Neural cell (in vitro differentiated cells): ENCODE measurements around the gene CEACAM5. TPM values are rescaled to one million over a fixed set of nuclear protein-coding genes. Genes with fewer than 3 reads are reported as not detected.

Source experiments
- H2AFZ ChIP-seq: fragments of 200-600, 300-800 bp; sonication (generic), shearing (Covaris generic); 2 replicates; pipeline ENCODE4 v1.6.0; 2014; ENCODE audit warnings: low read depth, mild to moderate bottlenecking, antibody characterized with exemption, low read length, moderate library complexity
- H3F3A ChIP-seq: fragments of 200-600 bp; shearing (Covaris generic); 2 replicates; pipeline ENCODE4 v1.6.1; 2016; ENCODE audit warnings: mild to moderate bottlenecking, moderate library complexity, mixed read lengths, antibody characterized with exemption, low read length; ENCODE audit not compliant: insufficient read depth, poor library complexity, severe bottlenecking
- H3K27ac ChIP-seq: fragments of 200-600, 300-800 bp; sonication (generic), shearing (Covaris generic); 2 replicates; pipeline ENCODE4 v1.5.1; 2014; ENCODE audit warnings: mild to moderate bottlenecking, low read length, moderate library complexity
- H3K27me3 ChIP-seq: fragments of 300-800, 200-600 bp; sonication (generic), shearing (Covaris generic); 2 replicates; pipeline ENCODE4 v1.6.0; 2014; ENCODE audit warnings: mild to moderate bottlenecking, low read depth, low read length, moderate library complexity; ENCODE audit not compliant: insufficient read depth
- H3K36me3 ChIP-seq: fragments of 300-800, 200-600 bp; sonication (generic), shearing (Covaris generic); 2 replicates; pipeline ENCODE4 v1.5.1; 2014; ENCODE audit warnings: mild to moderate bottlenecking, antibody characterized with exemption, low read length, moderate library complexity; ENCODE audit not compliant: insufficient read depth
- H3K4me2 ChIP-seq: fragments of 300-800, 200-600 bp; sonication (generic), shearing (Covaris generic); 2 replicates; pipeline ENCODE4 v1.6.0; 2014; ENCODE audit warnings: mild to moderate bottlenecking, low read length
- H3K4me3 ChIP-seq: fragments of 300-800, 200-600 bp; sonication (generic), shearing (Covaris generic); 2 replicates; pipeline ENCODE4 v1.5.1; 2014; ENCODE audit warnings: mild to moderate bottlenecking, low read length, moderate library complexity
- H3K79me2 ChIP-seq: fragments of 200-600 bp; shearing (Covaris generic); replicated peaks from 2 replicates; pipeline ENCODE4 v1.6.0; 2014; ENCODE audit warnings: mild to moderate bottlenecking, low read length, moderate library complexity; ENCODE audit not compliant: insufficient read depth
- H3K9ac ChIP-seq: fragments of 300-800, 200-600 bp; sonication (generic), shearing (Covaris generic); 2 replicates; pipeline ENCODE4 v1.6.1; 2016; ENCODE audit warnings: mild to moderate bottlenecking, low read length, mixed read lengths
- H3K9me2 ChIP-seq: fragments of 200-600 bp; shearing (Covaris generic); 2 replicates; pipeline ENCODE4 v1.6.1; 2016; ENCODE audit warnings: mild to moderate bottlenecking, low read length, mixed read lengths; ENCODE audit not compliant: insufficient read depth
- H3K9me3 ChIP-seq: fragments of 200-600, 300-800 bp; sonication (generic), shearing (Covaris generic); 2 replicates; pipeline ENCODE4 v1.6.1; 2016; ENCODE audit warnings: mild to moderate bottlenecking, mixed run types, low read length, moderate library complexity, mixed read lengths
- H4K20me1 ChIP-seq: fragments of 200-600 bp; shearing (Covaris generic); 2 replicates; pipeline ENCODE4 v1.6.1; 2016; ENCODE audit warnings: mild to moderate bottlenecking, mixed run types; ENCODE audit not compliant: insufficient read depth
- EP300 ChIP-seq: fragments of 450-650 bp; conservative IDR thresholded peaks from 2 replicates; pipeline ENCODE4 v1.6.1; 2014; ENCODE audit warnings: antibody characterized with exemption, mild to moderate bottlenecking, moderate library complexity; ENCODE audit not compliant: poor library complexity, severe bottlenecking
- EZH2 ChIP-seq: fragments of 200-600, 300-800 bp; shearing (Covaris generic), sonication (generic); IDR thresholded peaks from 2 replicates; pipeline ENCODE4 v1.6.1; 2014; ENCODE audit warnings: antibody characterized with exemption, low read length, borderline replicate concordance, mild to moderate bottlenecking; ENCODE audit not compliant: insufficient read depth, poor library complexity, severe bottlenecking
- MXI1 ChIP-seq: fragments of 450-650 bp; conservative IDR thresholded peaks from 2 replicates; pipeline ENCODE4 v1.6.1; 2014; ENCODE audit warnings: antibody characterized with exemption, mild to moderate bottlenecking; ENCODE audit not compliant: poor library complexity, severe bottlenecking
- POLR2AphosphoS5 ChIP-seq: IDR thresholded peaks from 2 replicates; pipeline ENCODE4 v1.6.1; 2012
- RAD21 ChIP-seq: fragments of 450-650 bp; conservative IDR thresholded peaks from 2 replicates; pipeline ENCODE4 v1.6.1; 2014; ENCODE audit warnings: antibody characterized with exemption, mild to moderate bottlenecking, moderate library complexity
- SMC3 ChIP-seq: fragments of 450-650 bp; conservative IDR thresholded peaks from 2 replicates; pipeline ENCODE4 v1.6.1; 2014; ENCODE audit warnings: antibody characterized with exemption, mild to moderate bottlenecking, moderate library complexity; ENCODE audit not compliant: poor library complexity
- TAF1 ChIP-seq: IDR thresholded peaks from 2 replicates; pipeline ENCODE4 v1.6.1; 2012; ENCODE audit warnings: low read depth
- polyA plus RNA-seq: library from polyadenylated mRNA; depleted of rRNA; stranded (reverse); fragments of >200 nt; gene quantifications from 2 replicates; pipeline ENCODE4 v1.2.3, GENCODE V29; 2014
- TF ChIP-seq, protein P1 (sequence below): IDR thresholded peaks from 2 replicates; pipeline ENCODE4 v1.6.1; 2012; ENCODE audit warnings: borderline replicate concordance
- TF ChIP-seq, protein P2 (sequence below): fragments of 450-650 bp; IDR thresholded peaks from 2 replicates; pipeline ENCODE4 v1.5.1; 2014; ENCODE audit warnings: antibody characterized with exemption, mild to moderate bottlenecking, moderate library complexity; ENCODE audit not compliant: poor library complexity, severe bottlenecking

CEACAM5 gene
- polyA plus RNA-seq, 1 donor from 2014 or later = not detected

DNA sequence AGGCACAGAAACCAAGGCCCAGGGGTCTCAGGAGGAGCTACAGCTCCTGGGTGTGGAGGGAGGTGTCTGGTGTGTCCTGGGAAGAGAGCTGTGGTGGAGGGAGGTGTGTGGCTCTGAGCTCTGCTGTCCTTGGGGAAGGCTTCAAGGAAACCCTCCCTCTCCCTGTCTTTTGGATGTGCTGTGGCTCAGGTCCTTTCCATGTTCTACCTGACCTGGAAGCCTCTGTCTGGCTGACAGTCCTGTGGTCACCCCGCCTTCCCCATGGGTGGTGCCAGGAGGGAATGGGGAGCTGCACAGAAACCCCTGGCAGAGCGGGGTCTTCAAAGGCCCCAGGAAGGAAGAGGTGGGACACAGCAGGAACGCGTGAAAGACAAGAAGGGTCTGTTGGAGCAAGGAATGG, 19.7 kb upstream of the CEACAM5 start:
- no peaks in the 10 kb centered on the region for H3K27me3 ChIP-seq
- H3F3A ChIP-seq = no peaks in the 10 kb centered on the region
- H3K9ac ChIP-seq = no peak overlapping the region

DNA sequence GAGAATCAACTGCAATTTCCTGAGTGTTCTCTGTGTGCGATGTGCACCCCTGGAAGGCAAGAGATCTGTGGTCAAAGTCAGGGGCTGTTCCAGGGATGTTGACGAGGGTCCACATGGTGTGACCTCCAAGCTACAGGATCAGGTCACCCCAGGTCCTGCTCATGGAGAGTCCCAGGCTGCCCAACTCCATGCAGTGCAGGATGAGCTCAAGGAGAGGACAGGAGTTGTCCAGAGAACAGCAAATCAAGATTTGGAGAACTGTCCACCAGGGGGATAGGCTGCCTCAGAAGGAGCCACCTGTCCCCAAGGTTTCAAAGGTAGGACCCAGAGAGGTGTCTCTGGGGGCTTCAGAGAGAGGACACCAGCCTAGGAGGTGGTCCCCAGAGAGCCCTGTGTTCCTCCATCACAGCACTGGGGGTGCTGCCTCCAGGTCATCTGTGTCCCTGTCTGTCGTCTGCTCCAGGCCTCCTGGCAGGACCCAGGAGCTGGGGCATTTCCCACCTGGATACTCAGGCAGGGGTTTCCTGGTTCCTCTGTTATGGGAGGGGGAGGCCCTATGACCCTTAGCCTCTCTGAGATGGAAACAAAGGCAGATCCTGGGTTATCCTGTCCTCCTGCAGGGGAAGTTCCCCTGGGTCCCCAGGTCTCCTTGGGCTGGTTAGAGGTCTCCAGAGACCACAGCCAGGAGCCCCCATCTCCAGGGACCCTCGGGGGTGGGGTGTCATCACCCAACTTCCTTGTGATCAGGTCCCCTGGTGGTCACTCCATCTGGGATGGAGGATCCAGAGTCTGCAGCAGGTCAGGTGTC, 18.2 kb upstream of the CEACAM5 start:
- TF ChIP-seq, protein P1, sequence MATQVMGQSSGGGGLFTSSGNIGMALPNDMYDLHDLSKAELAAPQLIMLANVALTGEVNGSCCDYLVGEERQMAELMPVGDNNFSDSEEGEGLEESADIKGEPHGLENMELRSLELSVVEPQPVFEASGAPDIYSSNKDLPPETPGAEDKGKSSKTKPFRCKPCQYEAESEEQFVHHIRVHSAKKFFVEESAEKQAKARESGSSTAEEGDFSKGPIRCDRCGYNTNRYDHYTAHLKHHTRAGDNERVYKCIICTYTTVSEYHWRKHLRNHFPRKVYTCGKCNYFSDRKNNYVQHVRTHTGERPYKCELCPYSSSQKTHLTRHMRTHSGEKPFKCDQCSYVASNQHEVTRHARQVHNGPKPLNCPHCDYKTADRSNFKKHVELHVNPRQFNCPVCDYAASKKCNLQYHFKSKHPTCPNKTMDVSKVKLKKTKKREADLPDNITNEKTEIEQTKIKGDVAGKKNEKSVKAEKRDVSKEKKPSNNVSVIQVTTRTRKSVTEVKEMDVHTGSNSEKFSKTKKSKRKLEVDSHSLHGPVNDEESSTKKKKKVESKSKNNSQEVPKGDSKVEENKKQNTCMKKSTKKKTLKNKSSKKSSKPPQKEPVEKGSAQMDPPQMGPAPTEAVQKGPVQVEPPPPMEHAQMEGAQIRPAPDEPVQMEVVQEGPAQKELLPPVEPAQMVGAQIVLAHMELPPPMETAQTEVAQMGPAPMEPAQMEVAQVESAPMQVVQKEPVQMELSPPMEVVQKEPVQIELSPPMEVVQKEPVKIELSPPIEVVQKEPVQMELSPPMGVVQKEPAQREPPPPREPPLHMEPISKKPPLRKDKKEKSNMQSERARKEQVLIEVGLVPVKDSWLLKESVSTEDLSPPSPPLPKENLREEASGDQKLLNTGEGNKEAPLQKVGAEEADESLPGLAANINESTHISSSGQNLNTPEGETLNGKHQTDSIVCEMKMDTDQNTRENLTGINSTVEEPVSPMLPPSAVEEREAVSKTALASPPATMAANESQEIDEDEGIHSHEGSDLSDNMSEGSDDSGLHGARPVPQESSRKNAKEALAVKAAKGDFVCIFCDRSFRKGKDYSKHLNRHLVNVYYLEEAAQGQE = no peak
- TF ChIP-seq TAF1 = no peak
- TF ChIP-seq EZH2 = no peak
- TF ChIP-seq RAD21 = no peak
- TF ChIP-seq, protein P2, sequence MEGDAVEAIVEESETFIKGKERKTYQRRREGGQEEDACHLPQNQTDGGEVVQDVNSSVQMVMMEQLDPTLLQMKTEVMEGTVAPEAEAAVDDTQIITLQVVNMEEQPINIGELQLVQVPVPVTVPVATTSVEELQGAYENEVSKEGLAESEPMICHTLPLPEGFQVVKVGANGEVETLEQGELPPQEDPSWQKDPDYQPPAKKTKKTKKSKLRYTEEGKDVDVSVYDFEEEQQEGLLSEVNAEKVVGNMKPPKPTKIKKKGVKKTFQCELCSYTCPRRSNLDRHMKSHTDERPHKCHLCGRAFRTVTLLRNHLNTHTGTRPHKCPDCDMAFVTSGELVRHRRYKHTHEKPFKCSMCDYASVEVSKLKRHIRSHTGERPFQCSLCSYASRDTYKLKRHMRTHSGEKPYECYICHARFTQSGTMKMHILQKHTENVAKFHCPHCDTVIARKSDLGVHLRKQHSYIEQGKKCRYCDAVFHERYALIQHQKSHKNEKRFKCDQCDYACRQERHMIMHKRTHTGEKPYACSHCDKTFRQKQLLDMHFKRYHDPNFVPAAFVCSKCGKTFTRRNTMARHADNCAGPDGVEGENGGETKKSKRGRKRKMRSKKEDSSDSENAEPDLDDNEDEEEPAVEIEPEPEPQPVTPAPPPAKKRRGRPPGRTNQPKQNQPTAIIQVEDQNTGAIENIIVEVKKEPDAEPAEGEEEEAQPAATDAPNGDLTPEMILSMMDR = no peak
- TF ChIP-seq POLR2AphosphoS5 = no peak
- TF ChIP-seq EP300 = no peak
- TF ChIP-seq MXI1 = no peak
- no peak for TF ChIP-seq SMC3
- Histone ChIP-seq H4K20me1 (no peaks in the 10 kb centered on the region), H3K9ac (no peak overlapping the region), H3K9me3 (no peaks in the 10 kb centered on the region), H3K79me2 (no peaks in the 10 kb centered on the region), H3F3A (no peaks in the 10 kb centered on the region), H2AFZ (no peak overlapping the region), H3K4me3 (no peak overlapping the region), H3K9me2 (no peaks in the 10 kb centered on the region), H3K4me2 (no peak overlapping the region), H3K36me3 (no peaks in the 10 kb centered on the region), H3K27ac (no peak overlapping the region), H3K27me3 (no peaks in the 10 kb centered on the region)

More for the DNA sequence above, 19.7 kb upstream of the CEACAM5 start:
- no peak for TF ChIP-seq TAF1
- TF ChIP-seq, protein P2 = no peak
- TF ChIP-seq, protein P1 = no peak
- no peak for TF ChIP-seq MXI1
- no peak for TF ChIP-seq EZH2
- no peak for TF ChIP-seq SMC3
- no peak for TF ChIP-seq POLR2AphosphoS5
- TF ChIP-seq EP300 = no peak
- no peak for TF ChIP-seq RAD21
- no peaks in the 10 kb centered on the region for H3K79me2 ChIP-seq
- no peaks in the 10 kb centered on the region for H3K36me3 ChIP-seq
- no peak overlapping the region for H2AFZ ChIP-seq
- no peaks in the 10 kb centered on the region for H3K9me2 ChIP-seq
- H3K9me3 ChIP-seq = no peaks in the 10 kb centered on the region
- no peak overlapping the region for H3K27ac ChIP-seq
- no peaks in the 10 kb centered on the region for H4K20me1 ChIP-seq
- no peak overlapping the region for H3K4me3 ChIP-seq
- H3K4me2 ChIP-seq = no peak overlapping the region
